OCI-LY1 (cell line): ENCODE results near the gene ST6GALNAC3.

Source experiments
- H2AFZ ChIP-seq: fragments of 200-600 bp; sonication (generic), shearing (Covaris generic); 2 replicates; pipeline ENCODE4 v1.6.0; 2014; ENCODE audit warnings: antibody characterized with exemption, mild to moderate bottlenecking, low read length
- H3F3A ChIP-seq: fragments of 200-600 bp; sonication (generic), shearing (Covaris generic); 2 replicates; pipeline ENCODE4 v1.6.0; 2014; ENCODE audit warnings: mild to moderate bottlenecking, antibody characterized with exemption, low read length, moderate library complexity; ENCODE audit not compliant: insufficient read depth
- H3K27ac ChIP-seq: fragments of 200-600 bp; sonication (generic); 2 replicates; pipeline ENCODE4 v1.5.1; 2014; ENCODE audit warnings: low read length, mixed run types, mild to moderate bottlenecking, low read depth; ENCODE audit not compliant: poor library complexity, severe bottlenecking
- H3K27me3 ChIP-seq: fragments of 200-600 bp; sonication (generic); 2 replicates; pipeline ENCODE4 v1.6.0; 2014; ENCODE audit warnings: antibody characterized with exemption, mild to moderate bottlenecking, low read length, moderate library complexity; ENCODE audit not compliant: insufficient read depth
- H3K36me3 ChIP-seq: fragments of 200-600 bp; sonication (generic); 2 replicates; pipeline ENCODE4 v1.6.1; 2014; ENCODE audit warnings: mild to moderate bottlenecking, antibody characterized with exemption, low read length, moderate library complexity, mixed read lengths; ENCODE audit not compliant: insufficient read depth
- H3K4me1 ChIP-seq: fragments of 200-600 bp; sonication (generic); 2 replicates; pipeline ENCODE4 v1.5.1; 2014; ENCODE audit warnings: mild to moderate bottlenecking, low read length, moderate library complexity; ENCODE audit not compliant: insufficient read depth, severe bottlenecking
- H3K4me2 ChIP-seq: fragments of 200-600 bp; sonication (generic), shearing (Covaris generic); 2 replicates; pipeline ENCODE4 v1.6.1; 2014; ENCODE audit warnings: low read length
- H3K4me3 ChIP-seq: fragments of 200-600 bp; sonication (generic); 2 replicates; pipeline ENCODE4 v1.5.1; 2014; ENCODE audit warnings: low read length, low read depth, mild to moderate bottlenecking, mixed read lengths; ENCODE audit not compliant: poor library complexity, severe bottlenecking
- H3K79me2 ChIP-seq: fragments of 200-600 bp; shearing (Covaris generic); 2 replicates; pipeline ENCODE4 v1.6.1; 2016; ENCODE audit warnings: mixed run types, low read length, mixed read lengths; ENCODE audit not compliant: insufficient read depth
- H3K9ac ChIP-seq: fragments of 200-600 bp; sonication (generic), shearing (Covaris generic); 2 replicates; pipeline ENCODE4 v1.6.1; 2014; ENCODE audit warnings: mild to moderate bottlenecking, low read length, mixed read lengths
- H3K9me2 ChIP-seq: fragments of 200-600 bp; sonication (generic), shearing (Covaris generic); 2 replicates; pipeline ENCODE4 v1.6.1; 2014; ENCODE audit warnings: low read depth, mild to moderate bottlenecking, low read length, mixed read lengths
- H3K9me3 ChIP-seq: fragments of 200-600 bp; shearing (Covaris generic); 2 replicates; pipeline ENCODE4 v1.6.1; 2014; ENCODE audit warnings: low read length, mixed read lengths
- H4K20me1 ChIP-seq: fragments of 200-600 bp; sonication (generic), shearing (Covaris generic); 2 replicates; pipeline ENCODE4 v1.6.0; 2016; ENCODE audit warnings: mild to moderate bottlenecking, low read length; ENCODE audit not compliant: insufficient read depth
- EZH2 ChIP-seq: fragments of 200-600 bp; sonication (generic), shearing (Covaris generic); IDR thresholded peaks from 2 replicates; pipeline ENCODE4 v1.8.0; 2017; ENCODE audit warnings: borderline replicate concordance, mixed run types, mild to moderate bottlenecking, antibody characterized with exemption, low read length, moderate library complexity, mixed read lengths
- TF ChIP-seq, protein P1 (sequence below): fragments of 200-600 bp; sonication (generic), shearing (Covaris generic); IDR thresholded peaks from 2 replicates; pipeline ENCODE4 v1.5.1; 2017; ENCODE audit warnings: mild to moderate bottlenecking, antibody characterized with exemption, low read length, moderate library complexity, mixed read lengths

The ST6GALNAC3 gene

DNA sequence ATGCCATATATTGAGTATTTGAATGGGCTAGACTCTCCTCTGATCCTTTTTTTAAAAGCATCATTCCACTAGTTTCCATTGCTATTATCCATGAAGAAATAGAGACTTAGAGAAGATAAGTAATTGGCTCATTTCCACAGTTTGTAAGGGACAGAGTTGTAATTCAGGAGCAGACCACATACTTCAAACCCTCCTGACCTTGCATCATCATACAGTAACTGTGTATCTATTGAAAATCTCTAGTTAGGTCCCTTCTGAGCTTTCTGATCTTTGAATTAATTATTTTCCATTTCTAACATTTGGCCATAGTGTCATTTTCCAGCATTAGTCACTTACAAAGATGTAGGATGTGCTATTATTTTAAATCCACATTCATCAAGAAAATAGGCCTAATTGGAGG lies 406.3 kb downstream of the ST6GALNAC3 start:
- Histone ChIP-seq H3K4me3 (no peak overlapping the region), H3K9me3 (no peaks in the 10 kb centered on the region), H3K4me1 (no peaks in the 10 kb centered on the region), H3K27me3 (no peaks in the 10 kb centered on the region), H3K79me2 (no peaks in the 10 kb centered on the region), H2AFZ (no peak overlapping the region), H3K9me2 (no peaks in the 10 kb centered on the region), H3K36me3 (no peaks in the 10 kb centered on the region), H3K9ac (no peak overlapping the region), H3K27ac (no peak overlapping the region), H3F3A (no peaks in the 10 kb centered on the region), H3K4me2 (no peak overlapping the region), H4K20me1 (no peaks in the 10 kb centered on the region)
- TF ChIP-seq, protein P1, sequence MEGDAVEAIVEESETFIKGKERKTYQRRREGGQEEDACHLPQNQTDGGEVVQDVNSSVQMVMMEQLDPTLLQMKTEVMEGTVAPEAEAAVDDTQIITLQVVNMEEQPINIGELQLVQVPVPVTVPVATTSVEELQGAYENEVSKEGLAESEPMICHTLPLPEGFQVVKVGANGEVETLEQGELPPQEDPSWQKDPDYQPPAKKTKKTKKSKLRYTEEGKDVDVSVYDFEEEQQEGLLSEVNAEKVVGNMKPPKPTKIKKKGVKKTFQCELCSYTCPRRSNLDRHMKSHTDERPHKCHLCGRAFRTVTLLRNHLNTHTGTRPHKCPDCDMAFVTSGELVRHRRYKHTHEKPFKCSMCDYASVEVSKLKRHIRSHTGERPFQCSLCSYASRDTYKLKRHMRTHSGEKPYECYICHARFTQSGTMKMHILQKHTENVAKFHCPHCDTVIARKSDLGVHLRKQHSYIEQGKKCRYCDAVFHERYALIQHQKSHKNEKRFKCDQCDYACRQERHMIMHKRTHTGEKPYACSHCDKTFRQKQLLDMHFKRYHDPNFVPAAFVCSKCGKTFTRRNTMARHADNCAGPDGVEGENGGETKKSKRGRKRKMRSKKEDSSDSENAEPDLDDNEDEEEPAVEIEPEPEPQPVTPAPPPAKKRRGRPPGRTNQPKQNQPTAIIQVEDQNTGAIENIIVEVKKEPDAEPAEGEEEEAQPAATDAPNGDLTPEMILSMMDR, result no peak
- no peak for TF ChIP-seq EZH2

DNA sequence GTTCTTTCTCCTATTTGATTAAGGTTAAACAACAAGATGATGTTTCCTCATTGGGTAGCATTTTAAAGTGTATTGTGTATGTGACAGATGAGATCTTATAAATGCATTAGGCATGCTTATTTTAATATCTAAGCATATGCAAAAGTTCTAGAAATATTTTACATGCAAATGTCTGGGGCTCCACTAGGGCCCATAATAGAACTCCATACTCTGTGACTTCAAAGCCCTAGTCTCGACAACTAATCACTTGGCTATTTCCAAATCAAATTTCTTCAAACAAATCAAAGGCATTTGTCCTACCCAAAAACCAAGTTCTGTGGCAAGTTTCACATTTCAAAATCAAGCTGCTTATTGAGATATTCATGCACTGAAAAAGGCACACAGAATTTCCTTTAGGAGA lies 407.1 kb downstream of the ST6GALNAC3 start:
- no peaks in the 10 kb centered on the region for H3K36me3 ChIP-seq
- H3K9ac ChIP-seq, result no peak overlapping the region
- H3K9me3 ChIP-seq, result no peaks in the 10 kb centered on the region
- TF ChIP-seq, protein P1, result no peak
- no peak for TF ChIP-seq EZH2
- no peak overlapping the region for H2AFZ ChIP-seq
- no peak overlapping the region for H3K27ac ChIP-seq
- H3K4me2 ChIP-seq, result no peak overlapping the region
- no peaks in the 10 kb centered on the region for H3K4me1 ChIP-seq
- H4K20me1 ChIP-seq, result no peaks in the 10 kb centered on the region
- no peaks in the 10 kb centered on the region for H3F3A ChIP-seq
- no peaks in the 10 kb centered on the region for H3K9me2 ChIP-seq
- H3K79me2 ChIP-seq, result no peaks in the 10 kb centered on the region
- H3K4me3 ChIP-seq, result no peak overlapping the region
- no peaks in the 10 kb centered on the region for H3K27me3 ChIP-seq

DNA sequence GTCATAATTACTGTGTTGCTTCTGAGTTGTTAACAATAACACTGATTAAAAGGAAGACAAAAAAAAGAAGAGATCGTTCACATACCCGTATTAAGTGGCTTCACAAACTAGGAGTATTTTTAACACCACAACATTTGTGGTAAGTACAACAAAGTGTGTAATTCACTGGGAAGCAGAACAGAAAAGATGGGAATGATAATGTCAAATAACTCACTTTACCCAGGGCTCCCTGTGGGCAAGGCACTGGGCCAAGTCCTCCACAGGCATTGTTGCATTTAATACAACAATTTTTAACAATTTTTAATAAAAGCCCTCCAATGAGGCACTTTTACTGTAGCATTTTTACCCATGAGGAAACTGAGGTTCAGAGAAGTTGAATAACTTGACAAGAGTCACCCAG lies 407.7 kb downstream of the ST6GALNAC3 start:
- Histone ChIP-seq H3K4me1 (no peaks in the 10 kb centered on the region), H3K79me2 (no peaks in the 10 kb centered on the region), H4K20me1 (no peaks in the 10 kb centered on the region), H3K4me3 (no peak overlapping the region), H3K4me2 (no peak overlapping the region), H3K36me3 (no peaks in the 10 kb centered on the region), H3K27me3 (no peaks in the 10 kb centered on the region), H3K27ac (no peak overlapping the region), H2AFZ (no peak overlapping the region), H3K9ac (no peak overlapping the region), H3F3A (no peaks in the 10 kb centered on the region), H3K9me3 (no peaks in the 10 kb centered on the region), H3K9me2 (no peaks in the 10 kb centered on the region)
- TF ChIP-seq, protein P1, result no peak
